ENCODE results near the gene BAIAP2. TPM values are rescaled to one million over a fixed set of nuclear protein-coding genes. Genes with fewer than 3 reads are reported as not detected.

The BAIAP2 gene
- total and polyA plus RNA-seq, 2 of the 13 experiments (the other 11 are each of a cell fraction or from before 2014, with no cell fraction given) = 22.5 to 24.0 TPM

GRCh38 chr17:81043725-81044427 is 8.9 kb downstream of the BAIAP2 start (continued):
- TF ChIP-seq ATRX (CRISPR knock-in tag; IDR thresholded peaks at IDR 0.05; ENCODE audit: borderline replicate concordance) = no peak
- no peak for TF ChIP-seq REXO4 (CRISPR knock-in tag; IDR thresholded peaks at IDR 0.05; ENCODE audit: borderline replicate concordance)
- TF ChIP-seq PREB (CRISPR knock-in tag; IDR thresholded peaks at IDR 0.05) = no peak
- TF ChIP-seq, protein P1, sequence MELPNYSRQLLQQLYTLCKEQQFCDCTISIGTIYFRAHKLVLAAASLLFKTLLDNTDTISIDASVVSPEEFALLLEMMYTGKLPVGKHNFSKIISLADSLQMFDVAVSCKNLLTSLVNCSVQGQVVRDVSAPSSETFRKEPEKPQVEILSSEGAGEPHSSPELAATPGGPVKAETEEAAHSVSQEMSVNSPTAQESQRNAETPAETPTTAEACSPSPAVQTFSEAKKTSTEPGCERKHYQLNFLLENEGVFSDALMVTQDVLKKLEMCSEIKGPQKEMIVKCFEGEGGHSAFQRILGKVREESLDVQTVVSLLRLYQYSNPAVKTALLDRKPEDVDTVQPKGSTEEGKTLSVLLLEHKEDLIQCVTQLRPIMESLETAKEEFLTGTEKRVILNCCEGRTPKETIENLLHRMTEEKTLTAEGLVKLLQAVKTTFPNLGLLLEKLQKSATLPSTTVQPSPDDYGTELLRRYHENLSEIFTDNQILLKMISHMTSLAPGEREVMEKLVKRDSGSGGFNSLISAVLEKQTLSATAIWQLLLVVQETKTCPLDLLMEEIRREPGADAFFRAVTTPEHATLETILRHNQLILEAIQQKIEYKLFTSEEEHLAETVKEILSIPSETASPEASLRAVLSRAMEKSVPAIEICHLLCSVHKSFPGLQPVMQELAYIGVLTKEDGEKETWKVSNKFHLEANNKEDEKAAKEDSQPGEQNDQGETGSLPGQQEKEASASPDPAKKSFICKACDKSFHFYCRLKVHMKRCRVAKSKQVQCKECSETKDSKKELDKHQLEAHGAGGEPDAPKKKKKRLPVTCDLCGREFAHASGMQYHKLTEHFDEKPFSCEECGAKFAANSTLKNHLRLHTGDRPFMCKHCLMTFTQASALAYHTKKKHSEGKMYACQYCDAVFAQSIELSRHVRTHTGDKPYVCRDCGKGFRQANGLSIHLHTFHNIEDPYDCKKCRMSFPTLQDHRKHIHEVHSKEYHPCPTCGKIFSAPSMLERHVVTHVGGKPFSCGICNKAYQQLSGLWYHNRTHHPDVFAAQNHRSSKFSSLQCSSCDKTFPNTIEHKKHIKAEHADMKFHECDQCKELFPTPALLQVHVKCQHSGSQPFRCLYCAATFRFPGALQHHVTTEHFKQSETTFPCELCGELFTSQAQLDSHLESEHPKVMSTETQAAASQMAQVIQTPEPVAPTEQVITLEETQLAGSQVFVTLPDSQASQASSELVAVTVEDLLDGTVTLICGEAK (IDR thresholded peaks at IDR 0.05) = no peak
- TF ChIP-seq, protein P1 (CRISPR knock-in tag; IDR thresholded peaks at IDR 0.05) = no peak
- peak; percentile 63; the same call in 1 of the 2 replicates for TF ChIP-seq ETV6 (CRISPR knock-in tag; conservative IDR thresholded peaks at IDR 0.05)
- no peak for TF ChIP-seq SMARCE1 (IDR thresholded peaks at IDR 0.05; ENCODE audit: borderline replicate concordance)
- no peak for TF ChIP-seq JUND (CRISPR knock-in tag; IDR thresholded peaks at IDR 0.05)
- TF ChIP-seq ZNF143 (CRISPR knock-in tag; IDR thresholded peaks at IDR 0.05) = peak; percentile 55; the same call in 1 of the 2 replicates
- TF ChIP-seq GABPA (IDR thresholded peaks at IDR 0.05; ENCODE audit: low read depth, low read length) = no peak
- 0 out of 2 replicates have a peak, but pooled peaks have one; percentile 32 for TF ChIP-seq GABPA (CRISPR knock-in tag; IDR thresholded peaks at IDR 0.05; ENCODE audit: low read depth)
- TF ChIP-seq ZNF232 (CRISPR knock-in tag; IDR thresholded peaks at IDR 0.05; ENCODE audit: borderline replicate concordance) = no peak
- no peak for TF ChIP-seq ZBTB2 (CRISPR knock-in tag; IDR thresholded peaks at IDR 0.05; ENCODE audit: low read depth)
- peak; percentile 64; the same call in 1 of the 2 replicates for TF ChIP-seq ZNF224 (CRISPR knock-in tag; IDR thresholded peaks at IDR 0.05)
- TF ChIP-seq, protein P2, sequence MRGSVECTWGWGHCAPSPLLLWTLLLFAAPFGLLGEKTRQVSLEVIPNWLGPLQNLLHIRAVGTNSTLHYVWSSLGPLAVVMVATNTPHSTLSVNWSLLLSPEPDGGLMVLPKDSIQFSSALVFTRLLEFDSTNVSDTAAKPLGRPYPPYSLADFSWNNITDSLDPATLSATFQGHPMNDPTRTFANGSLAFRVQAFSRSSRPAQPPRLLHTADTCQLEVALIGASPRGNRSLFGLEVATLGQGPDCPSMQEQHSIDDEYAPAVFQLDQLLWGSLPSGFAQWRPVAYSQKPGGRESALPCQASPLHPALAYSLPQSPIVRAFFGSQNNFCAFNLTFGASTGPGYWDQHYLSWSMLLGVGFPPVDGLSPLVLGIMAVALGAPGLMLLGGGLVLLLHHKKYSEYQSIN (CRISPR knock-in tag; IDR thresholded peaks at IDR 0.05; ENCODE audit: borderline replicate concordance) = no peak
- TF ChIP-seq, protein P3, sequence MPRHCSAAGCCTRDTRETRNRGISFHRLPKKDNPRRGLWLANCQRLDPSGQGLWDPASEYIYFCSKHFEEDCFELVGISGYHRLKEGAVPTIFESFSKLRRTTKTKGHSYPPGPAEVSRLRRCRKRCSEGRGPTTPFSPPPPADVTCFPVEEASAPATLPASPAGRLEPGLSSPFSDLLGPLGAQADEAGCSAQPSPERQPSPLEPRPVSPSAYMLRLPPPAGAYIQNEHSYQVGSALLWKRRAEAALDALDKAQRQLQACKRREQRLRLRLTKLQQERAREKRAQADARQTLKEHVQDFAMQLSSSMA (CRISPR knock-in tag; IDR thresholded peaks at IDR 0.05) = no peak
- TF ChIP-seq MIXL1 (CRISPR knock-in tag; IDR thresholded peaks at IDR 0.05) = peak; percentile 49; the same call in 1 of the 2 replicates
